ENCODE measurements around the gene CNKSR2. TPM values are rescaled to one million over a fixed set of nuclear protein-coding genes. Genes with fewer than 3 reads are reported as not detected.

CNKSR2 gene
- total and polyA plus RNA-seq, 2 experiments from 2014 or later, result 1.5 to 10.3 TPM

GRCh38 chrX:21457718-21458117, 83.5 kb downstream of the CNKSR2 start:
- Histone ChIP-seq H4K20me1 (ENCODE audit: insufficient read depth, poor library complexity, severe bottlenecking) (no peaks in the 10 kb centered on the region), H3K4me1 (ENCODE audit: insufficient read depth) (no peaks in the 10 kb centered on the region), H3K4me3 (no peak overlapping the region), H2AFZ (no peak overlapping the region), H3K79me2 (no peaks in the 10 kb centered on the region), H3K27me3 (no peaks in the 10 kb centered on the region), H3K4me2 (no peak overlapping the region), H3K36me3 (replicated peaks; ENCODE audit: insufficient read depth, low read depth) (no peaks in the 10 kb centered on the region), H3K27ac (no peak overlapping the region), H3K9me2 (replicated peaks; ENCODE audit: insufficient read depth) (no peaks in the 10 kb centered on the region), H3K9me3 (ENCODE audit: low read depth) (peaks cover 4% of the 10 kb centered on the region)
- no peak for DNase-seq (ENCODE audit: low spot score)
- TF ChIP-seq EZH2phosphoT487 (IDR thresholded peaks at IDR 0.05; ENCODE audit: low read depth, severe bottlenecking, unreplicated experiment) (no peak), EZH2 (IDR thresholded peaks at IDR 0.05; ENCODE audit: borderline replicate concordance) (no peak), CTCF (IDR thresholded peaks at IDR 0.05; ENCODE audit: poor library complexity) (no peak)

GRCh38 chrX:21469071-21469470, 94.9 kb downstream of the CNKSR2 start:
- H3K4me3 ChIP-seq, result no peak overlapping the region
- no peak for DNase-seq (ENCODE audit: low spot score)
- no peak overlapping the region for H3K27ac ChIP-seq
- H3K27me3 ChIP-seq, result no peaks in the 10 kb centered on the region
- no peak for TF ChIP-seq EZH2phosphoT487 (IDR thresholded peaks at IDR 0.05; ENCODE audit: low read depth, severe bottlenecking, unreplicated experiment)
- TF ChIP-seq EZH2 (IDR thresholded peaks at IDR 0.05; ENCODE audit: borderline replicate concordance), result no peak
- no peak for TF ChIP-seq CTCF (IDR thresholded peaks at IDR 0.05; ENCODE audit: poor library complexity)
- no peak overlapping the region for H2AFZ ChIP-seq
- H4K20me1 ChIP-seq (ENCODE audit: insufficient read depth, poor library complexity, severe bottlenecking), result no peaks in the 10 kb centered on the region
- no peaks in the 10 kb centered on the region for H3K79me2 ChIP-seq
- H3K9me2 ChIP-seq (replicated peaks; ENCODE audit: insufficient read depth), result no peaks in the 10 kb centered on the region
- H3K9me3 ChIP-seq (ENCODE audit: low read depth), result no peaks in the 10 kb centered on the region
- 64% methylated on average over 1 of the region's 1 CpG for WGBS (ENCODE audit: low lambda C conversion rate, missing lambda C conversion rate)
- H3K4me2 ChIP-seq, result no peak overlapping the region
- H3K36me3 ChIP-seq (replicated peaks; ENCODE audit: insufficient read depth, low read depth), result no peaks in the 10 kb centered on the region
- H3K4me1 ChIP-seq (ENCODE audit: insufficient read depth), result no peaks in the 10 kb centered on the region

- TF ChIP-seq CTCF (IDR thresholded peaks at IDR 0.05; ENCODE audit: poor library complexity) (no peak), EZH2phosphoT487 (IDR thresholded peaks at IDR 0.05; ENCODE audit: low read depth, severe bottlenecking, unreplicated experiment) (no peak), EZH2 (IDR thresholded peaks at IDR 0.05; ENCODE audit: borderline replicate concordance) (no peak)
These were observed 102.7 kb downstream of the CNKSR2 start for GRCh38 chrX:21476909-21477308.

More at GRCh38 chrX:21476909-21477308, 102.7 kb downstream of the CNKSR2 start:
- Histone ChIP-seq H2AFZ (no peak overlapping the region), H3K4me2 (no peak overlapping the region), H3K36me3 (replicated peaks; ENCODE audit: insufficient read depth, low read depth) (no peaks in the 10 kb centered on the region), H3K4me1 (ENCODE audit: insufficient read depth) (no peaks in the 10 kb centered on the region), H3K79me2 (no peaks in the 10 kb centered on the region), H3K9me2 (replicated peaks; ENCODE audit: insufficient read depth) (no peaks in the 10 kb centered on the region), H3K4me3 (no peak overlapping the region), H3K9me3 (ENCODE audit: low read depth) (no peaks in the 10 kb centered on the region), H3K27me3 (no peaks in the 10 kb centered on the region), H4K20me1 (ENCODE audit: insufficient read depth, poor library complexity, severe bottlenecking) (no peaks in the 10 kb centered on the region), H3K27ac (no peak overlapping the region)
- DNase-seq (ENCODE audit: low spot score), result no peak
- 76% methylated on average over 2 of the region's 2 CpGs for WGBS (ENCODE audit: low lambda C conversion rate, missing lambda C conversion rate)

Data from hepatocyte (in vitro differentiated cells).